Esophagus (tissue), 2 donors: Measurements from ENCODE around the gene FRMD4A. TPM values are rescaled to one million over a fixed set of nuclear protein-coding genes. Genes with fewer than 3 reads are reported as not detected.

ENCODE experiments used
- H3K27ac ChIP-seq, 2 donors: one replicate each; pipeline ENCODE4 v1.5.1; 2013; ENCODE audit warnings: low read depth in 2 of 2, mild to moderate bottlenecking in 2 of 2, inconsistent platforms in 1 of 2, low read length in 1 of 2, moderate library complexity in 1 of 2
- H3K27me3 ChIP-seq, 2 donors: one replicate each; pipeline ENCODE4 v1.6.1; 2013; ENCODE audit warnings: low read length in 2 of 2, control low read depth in 1 of 2, mild to moderate bottlenecking in 1 of 2; ENCODE audit not compliant: insufficient read depth in 2 of 2, control insufficient read depth in 1 of 2
- H3K36me3 ChIP-seq, 2 donors: one replicate each; pipeline ENCODE4 v1.6.1; 2013; ENCODE audit warnings: low read length in 1 of 2; ENCODE audit not compliant: control insufficient read depth in 2 of 2, insufficient read depth in 2 of 2
- H3K4me1 ChIP-seq, 2 donors: one replicate each; pipeline ENCODE4 v1.6.1; 2013; ENCODE audit warnings: low read length in 1 of 2; ENCODE audit not compliant: control insufficient read depth in 2 of 2, insufficient read depth in 2 of 2
- H3K4me3 ChIP-seq, 2 donors: one replicate each; pipeline ENCODE4 v1.5.1; 2013; ENCODE audit warnings: low read length in 2 of 2, mild to moderate bottlenecking in 2 of 2, low read depth in 1 of 2, moderate library complexity in 1 of 2
- H3K9me3 ChIP-seq, 2 donors: one replicate each; pipeline ENCODE4 v1.6.1; 2013; ENCODE audit warnings: mild to moderate bottlenecking in 2 of 2, low read depth in 1 of 2, low read length in 1 of 2, moderate library complexity in 1 of 2; ENCODE audit not compliant: control insufficient read depth in 2 of 2, insufficient read depth in 1 of 2
- WGBS, 2 donors: extraction: QIAGEN DNeasy Blood & Tissue Kit; methylation state at CpG; one replicate each; pipeline ENCODE4 v1.1.7; 2013; 5-methylcytosine and 5-hydroxymethylcytosine counted together
- polyA plus RNA-seq, 2 donors: library from polyadenylated mRNA; stranded (reverse); fragments of 200-250 nt; gene quantifications; one replicate each; pipeline ENCODE4 v1.2.3, GENCODE V29; 2013
- donor health status: healthy with polysubstance abuse.
- donor health status: Bipolar disorder and iron deficiency.

FRMD4A gene
- polyA plus RNA-seq, 2 donors, result 9.3 to 12.6 TPM

- no peaks in the 10 kb centered on the region for H3K36me3 ChIP-seq
- no peak overlapping the region for H3K4me3 ChIP-seq
- H3K9me3 ChIP-seq, result no peaks in the 10 kb centered on the region
- WGBS, 2 donors, result 74 to 86% methylated on average over 8 of the region's 8 CpGs
- no peaks in the 10 kb centered on the region for H3K4me1 ChIP-seq
- H3K27ac ChIP-seq, result no peak overlapping the region
- H3K27me3 ChIP-seq, result no peaks in the 10 kb centered on the region
Observed at GRCh38 chr10:13943735-13944398, 386.9 kb downstream of the FRMD4A start.

GRCh38 chr10:13942035-13942434, 388.7 kb downstream of the FRMD4A start:
- Histone ChIP-seq H3K4me3 (no peak overlapping the region), H3K36me3 (no peaks in the 10 kb centered on the region), H3K27me3 (no peaks in the 10 kb centered on the region), H3K4me1 (no peaks in the 10 kb centered on the region), H3K9me3 (no peaks in the 10 kb centered on the region), H3K27ac (no peak overlapping the region)
- WGBS, 2 donors, result 59 to 65% methylated on average over 5 of the region's 5 CpGs

DNA sequence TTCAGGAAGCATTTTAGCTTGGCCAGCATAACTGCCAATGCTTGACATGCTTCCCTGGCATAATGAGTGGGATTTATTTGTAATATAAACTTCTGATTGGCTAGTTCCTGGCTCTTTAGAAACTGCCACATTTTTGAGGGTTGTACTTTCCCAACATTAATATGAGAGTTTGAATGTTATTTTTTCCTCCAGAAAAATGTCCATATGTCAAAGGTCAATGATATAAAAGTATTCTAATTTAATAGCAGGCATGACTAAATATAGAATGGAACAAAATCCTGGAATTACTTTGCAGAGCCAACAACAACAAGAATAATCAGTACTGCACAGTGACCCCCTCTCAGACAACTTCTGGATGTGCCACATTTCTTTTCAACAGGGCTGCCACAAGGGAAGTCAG, 391.3 kb downstream of the FRMD4A start:
- Histone ChIP-seq H3K27ac (no peak overlapping the region), H3K9me3 (no peaks in the 10 kb centered on the region), H3K27me3 (no peaks in the 10 kb centered on the region), H3K4me1 (no peaks in the 10 kb centered on the region), H3K4me3 (no peak overlapping the region), H3K36me3 (no peaks in the 10 kb centered on the region)

GRCh38 chr10:13938950-13939349, 391.8 kb downstream of the FRMD4A start:
- Histone ChIP-seq H3K27me3 (no peaks in the 10 kb centered on the region), H3K27ac (no peak overlapping the region), H3K4me1 (no peaks in the 10 kb centered on the region), H3K9me3 (no peaks in the 10 kb centered on the region), H3K4me3 (no peak overlapping the region), H3K36me3 (no peaks in the 10 kb centered on the region)
- WGBS, 2 donors, result 47 to 53% methylated on average over 8 of the region's 8 CpGs

GRCh38 chr10:13936826-13937225, 393.9 kb downstream of the FRMD4A start:
- Histone ChIP-seq H3K9me3 (no peaks in the 10 kb centered on the region), H3K4me1 (no peaks in the 10 kb centered on the region), H3K27me3 (no peaks in the 10 kb centered on the region), H3K4me3 (no peak overlapping the region), H3K27ac (no peak overlapping the region), H3K36me3 (no peaks in the 10 kb centered on the region)
- 69 to 74% methylated on average over 2 of the region's 2 CpGs for WGBS, 2 donors

DNA sequence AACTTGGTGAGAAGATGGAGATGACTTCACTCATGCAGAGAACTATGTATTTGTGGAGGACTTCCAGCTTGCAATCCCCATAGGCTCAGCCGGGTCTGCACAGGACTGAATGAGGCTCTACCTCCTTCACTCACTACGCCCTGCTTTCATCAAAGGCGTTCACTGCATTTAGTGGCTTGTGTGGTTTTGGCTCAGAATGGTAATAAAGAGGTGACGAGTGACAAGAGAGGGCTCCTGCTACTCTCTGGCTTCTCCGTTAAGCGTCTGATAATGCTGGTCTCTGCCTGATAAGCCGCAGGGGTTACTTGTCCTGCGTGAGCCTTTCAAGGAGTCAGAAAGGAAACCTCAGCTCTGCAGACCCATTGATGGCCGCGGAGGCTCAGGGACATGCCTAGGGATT, 400.6 kb downstream of the FRMD4A start:
- H3K27ac ChIP-seq, result no peak overlapping the region
- 57 to 60% methylated on average over 10 of the region's 10 CpGs for WGBS, 2 donors
- no peak overlapping the region for H3K4me3 ChIP-seq
- H3K4me1 ChIP-seq, result no peaks in the 10 kb centered on the region
- no peaks in the 10 kb centered on the region for H3K27me3 ChIP-seq
- no peaks in the 10 kb centered on the region for H3K36me3 ChIP-seq
- H3K9me3 ChIP-seq, result no peaks in the 10 kb centered on the region

DNA sequence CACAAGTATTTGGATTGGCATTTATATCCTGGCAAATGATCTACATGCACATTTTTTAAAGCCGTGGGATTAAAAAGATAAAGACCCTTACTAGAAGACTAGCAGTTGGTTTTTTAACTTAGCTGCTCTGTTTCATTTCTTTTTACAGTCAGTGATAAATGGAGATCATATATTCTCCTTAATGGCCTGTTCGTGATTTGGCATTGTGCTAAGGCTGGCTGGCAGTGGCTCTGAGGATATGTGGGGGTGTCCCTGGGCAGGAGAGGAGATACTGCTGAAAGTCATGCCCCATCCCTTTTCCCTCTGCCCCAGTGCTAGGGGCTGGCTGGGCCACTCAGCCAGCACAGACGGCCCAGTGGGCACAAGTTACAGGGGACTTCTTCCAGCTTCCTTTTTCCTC, 402.3 kb downstream of the FRMD4A start:
- Histone ChIP-seq H3K27me3 (no peaks in the 10 kb centered on the region), H3K27ac (no peak overlapping the region), H3K4me3 (no peak overlapping the region), H3K36me3 (no peaks in the 10 kb centered on the region), H3K4me1 (no peaks in the 10 kb centered on the region), H3K9me3 (no peaks in the 10 kb centered on the region)
- WGBS, 2 donors, result 34 to 43% methylated on average over 3 of the region's 3 CpGs

- no peaks in the 10 kb centered on the region for H3K27me3 ChIP-seq
- H3K27ac ChIP-seq, result no peak overlapping the region
- no peaks in the 10 kb centered on the region for H3K9me3 ChIP-seq
- WGBS, 2 donors, result 65 to 79% methylated on average over 5 of the region's 5 CpGs
- no peaks in the 10 kb centered on the region for H3K4me1 ChIP-seq
- no peaks in the 10 kb centered on the region for H3K36me3 ChIP-seq
- H3K4me3 ChIP-seq, result no peak overlapping the region
Observed at GRCh38 chr10:13925971-13926780, 404.5 kb downstream of the FRMD4A start.

DNA sequence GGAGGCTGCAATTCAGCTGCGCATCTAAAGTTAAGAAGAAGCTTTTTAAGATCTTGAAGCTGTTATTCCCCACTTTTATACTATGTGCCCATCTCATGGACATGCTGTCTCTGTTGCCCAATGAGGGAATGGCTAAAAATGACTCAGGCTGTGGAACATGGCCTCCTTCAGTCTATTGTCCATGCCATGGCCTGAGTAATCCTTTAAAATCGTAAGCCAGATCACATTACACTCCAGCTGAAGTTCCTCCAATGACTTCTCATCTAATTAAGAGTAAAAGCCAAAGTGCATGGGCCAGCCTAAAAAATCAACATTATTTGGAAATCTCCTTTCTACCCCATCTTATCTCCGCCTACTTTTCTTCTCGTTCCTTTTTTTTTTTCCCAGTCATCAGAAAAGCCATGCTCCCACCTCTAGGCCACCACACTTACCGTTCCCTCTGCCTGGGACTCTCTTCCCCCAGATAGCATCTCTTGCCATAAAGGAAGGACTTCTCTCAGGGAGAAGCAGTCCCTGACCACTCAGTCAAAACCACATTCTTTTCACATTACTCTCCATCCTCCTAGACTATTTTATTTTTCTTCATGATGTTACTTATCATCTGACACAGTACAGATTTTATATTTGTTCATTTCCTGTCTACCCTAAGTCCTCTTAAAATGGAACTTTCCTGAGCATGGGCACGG, 406.5 kb downstream of the FRMD4A start:
- Histone ChIP-seq H3K9me3 (no peaks in the 10 kb centered on the region), H3K4me1 (no peaks in the 10 kb centered on the region), H3K27ac (no peak overlapping the region), H3K4me3 (no peak overlapping the region), H3K36me3 (no peaks in the 10 kb centered on the region), H3K27me3 (no peaks in the 10 kb centered on the region)
- WGBS, 2 donors, result 76 to 80% methylated on average over 6 of the region's 6 CpGs
